ENCODE measurements around the gene SPACA7. TPM values are rescaled to one million over a fixed set of nuclear protein-coding genes. Genes with fewer than 3 reads are reported as not detected.

Gene SPACA7
- total and polyA plus RNA-seq, 4 donors, result not detected

- Histone ChIP-seq H3K4me3 (ENCODE audit: low read depth, low read length) (no peak overlapping the region), H3K9me3 (ENCODE audit: control insufficient read depth, insufficient read depth, low read length) (peaks cover 3% of the 10 kb centered on the region), H3K27ac (ENCODE audit: low read depth, low read length) (no peak overlapping the region), H3K4me1 (ENCODE audit: control insufficient read depth, insufficient read depth, low read length) (peaks cover 15% of the 10 kb centered on the region), H3K27me3 (ENCODE audit: control insufficient read depth, insufficient read depth, low read length) (peaks cover 30% of the 10 kb centered on the region), H3K36me3 (ENCODE audit: control insufficient read depth, insufficient read depth, low read length) (no peaks in the 10 kb centered on the region)
- DNase-seq (ENCODE audit: low read depth in 4 of 6, low spot score in 6 of 6), result no peak
- 84% methylated on average over 8 of the region's 9 CpGs for WGBS (ENCODE audit: insufficient coverage)
Observed at GRCh38 chr13:112335135-112335534, 41.0 kb upstream of the SPACA7 start.

GRCh38 chr13:112341446-112341845, 34.7 kb upstream of the SPACA7 start:
- 63% methylated on average over 1 of the region's 3 CpGs for WGBS (ENCODE audit: insufficient coverage)
- Histone ChIP-seq H3K9me3 (ENCODE audit: control insufficient read depth, insufficient read depth, low read length) (peaks cover 3% of the 10 kb centered on the region), H3K4me3 (ENCODE audit: low read depth, low read length) (no peak overlapping the region), H3K27ac (ENCODE audit: low read depth, low read length) (no peak overlapping the region), H3K36me3 (ENCODE audit: control insufficient read depth, insufficient read depth, low read length) (no peaks in the 10 kb centered on the region), H3K27me3 (ENCODE audit: control insufficient read depth, insufficient read depth, low read length) (peaks cover 10% of the 10 kb centered on the region), H3K4me1 (ENCODE audit: control insufficient read depth, insufficient read depth, low read length) (peaks cover 11% of the 10 kb centered on the region)
- no peak for DNase-seq (ENCODE audit: low read depth in 4 of 6, low spot score in 6 of 6)

GRCh38 chr13:112341976-112342735, 34.0 kb upstream of the SPACA7 start:
- Histone ChIP-seq H3K27me3 (ENCODE audit: control insufficient read depth, insufficient read depth, low read length) (peaks cover 16% of the 10 kb centered on the region), H3K27ac (ENCODE audit: low read depth, low read length) (no peak overlapping the region), H3K9me3 (ENCODE audit: control insufficient read depth, insufficient read depth, low read length) (peaks cover 2% of the 10 kb centered on the region), H3K4me3 (ENCODE audit: low read depth, low read length) (no peak overlapping the region), H3K4me1 (ENCODE audit: control insufficient read depth, insufficient read depth, low read length) (peaks cover 13% of the 10 kb centered on the region), H3K36me3 (ENCODE audit: control insufficient read depth, insufficient read depth, low read length) (no peaks in the 10 kb centered on the region)
- DNase-seq (ENCODE audit: low read depth in 4 of 6, low spot score in 6 of 6), result no peak
- 88% methylated on average over 28 of the region's 29 CpGs for WGBS (ENCODE audit: insufficient coverage)

GRCh38 chr13:112342841-112343361, 33.3 kb upstream of the SPACA7 start:
- Histone ChIP-seq H3K27me3 (ENCODE audit: control insufficient read depth, insufficient read depth, low read length) (peaks cover 16% of the 10 kb centered on the region), H3K4me3 (ENCODE audit: low read depth, low read length) (no peak overlapping the region), H3K4me1 (ENCODE audit: control insufficient read depth, insufficient read depth, low read length) (peaks cover 13% of the 10 kb centered on the region), H3K27ac (ENCODE audit: low read depth, low read length) (no peak overlapping the region), H3K9me3 (ENCODE audit: control insufficient read depth, insufficient read depth, low read length) (no peaks in the 10 kb centered on the region), H3K36me3 (ENCODE audit: control insufficient read depth, insufficient read depth, low read length) (no peaks in the 10 kb centered on the region)
- DNase-seq (ENCODE audit: low read depth in 4 of 6, low spot score in 6 of 6), result no peak
- WGBS (ENCODE audit: insufficient coverage), result 91% methylated on average over 48 of the region's 50 CpGs

DNA sequence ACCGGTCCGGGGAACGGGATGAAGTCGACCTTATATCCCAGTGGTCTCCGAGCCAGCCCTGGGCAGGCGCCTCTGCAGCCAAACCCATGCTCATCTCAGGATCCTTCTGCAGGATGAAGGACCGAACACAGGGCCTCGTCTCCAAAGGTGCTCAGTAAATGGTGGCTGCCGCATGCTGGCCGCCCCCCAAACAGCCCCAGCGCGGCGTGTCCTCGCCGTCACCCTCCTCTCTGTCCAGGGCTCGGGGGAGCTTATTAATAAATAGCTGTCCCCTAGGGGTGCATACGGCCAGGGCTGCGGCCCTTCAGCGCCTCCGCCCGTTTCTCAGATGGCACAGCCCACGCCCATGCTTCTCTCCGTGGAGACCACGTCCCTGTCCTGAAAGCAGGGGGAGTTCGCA, 32.6 kb upstream of the SPACA7 start:
- Histone ChIP-seq H3K36me3 (ENCODE audit: control insufficient read depth, insufficient read depth, low read length) (no peaks in the 10 kb centered on the region), H3K27me3 (ENCODE audit: control insufficient read depth, insufficient read depth, low read length) (peaks cover 16% of the 10 kb centered on the region), H3K27ac (ENCODE audit: low read depth, low read length) (no peak overlapping the region), H3K9me3 (ENCODE audit: control insufficient read depth, insufficient read depth, low read length) (no peaks in the 10 kb centered on the region), H3K4me3 (ENCODE audit: low read depth, low read length) (no peak overlapping the region), H3K4me1 (ENCODE audit: control insufficient read depth, insufficient read depth, low read length) (peaks cover 13% of the 10 kb centered on the region)
- DNase-seq (ENCODE audit: low read depth in 4 of 6, low spot score in 6 of 6), result no peak
- 87% methylated on average over 22 of the region's 25 CpGs for WGBS (ENCODE audit: insufficient coverage)

- no peaks in the 10 kb centered on the region for H3K36me3 ChIP-seq (ENCODE audit: control insufficient read depth, insufficient read depth, low read length)
- H3K9me3 ChIP-seq (ENCODE audit: control insufficient read depth, insufficient read depth, low read length), result no peaks in the 10 kb centered on the region
- WGBS (ENCODE audit: insufficient coverage), result 83% methylated on average over 4 of the region's 7 CpGs
- H3K4me3 ChIP-seq (ENCODE audit: low read depth, low read length), result no peak overlapping the region
- H3K27me3 ChIP-seq (ENCODE audit: control insufficient read depth, insufficient read depth, low read length), result peaks cover 16% of the 10 kb centered on the region
- no peak for DNase-seq (ENCODE audit: low read depth in 4 of 6, low spot score in 6 of 6)
- no peak overlapping the region for H3K27ac ChIP-seq (ENCODE audit: low read depth, low read length)
- peaks cover 13% of the 10 kb centered on the region for H3K4me1 ChIP-seq (ENCODE audit: control insufficient read depth, insufficient read depth, low read length)
Observed at GRCh38 chr13:112345826-112346172, 30.4 kb upstream of the SPACA7 start.

GRCh38 chr13:112346173-112346898, 29.8 kb upstream of the SPACA7 start:
- peaks cover 16% of the 10 kb centered on the region for H3K27me3 ChIP-seq (ENCODE audit: control insufficient read depth, insufficient read depth, low read length)

GRCh38 chr13:112346899-112347229, 29.3 kb upstream of the SPACA7 start:
- Histone ChIP-seq H3K9me3 (ENCODE audit: control insufficient read depth, insufficient read depth, low read length) (no peaks in the 10 kb centered on the region), H3K27me3 (ENCODE audit: control insufficient read depth, insufficient read depth, low read length) (peaks cover 16% of the 10 kb centered on the region), H3K36me3 (ENCODE audit: control insufficient read depth, insufficient read depth, low read length) (no peaks in the 10 kb centered on the region), H3K4me1 (ENCODE audit: control insufficient read depth, insufficient read depth, low read length) (peaks cover 13% of the 10 kb centered on the region), H3K4me3 (ENCODE audit: low read depth, low read length) (no peak overlapping the region), H3K27ac (ENCODE audit: low read depth, low read length) (no peak overlapping the region)
- peak in 1 of 6 donors; percentile 25 for DNase-seq (ENCODE audit: low read depth in 4 of 6, low spot score in 6 of 6)
- WGBS (ENCODE audit: insufficient coverage), result 72% methylated on average over 6 of the region's 9 CpGs

More at GRCh38 chr13:112346173-112346898, 29.8 kb upstream of the SPACA7 start:
- peak in 2 of 6 donors; percentile 39 to 67 for DNase-seq (ENCODE audit: low read depth in 4 of 6, low spot score in 6 of 6)
- Histone ChIP-seq H3K9me3 (ENCODE audit: control insufficient read depth, insufficient read depth, low read length) (no peaks in the 10 kb centered on the region), H3K27ac (ENCODE audit: low read depth, low read length) (no peak overlapping the region), H3K4me1 (ENCODE audit: control insufficient read depth, insufficient read depth, low read length) (peaks cover 13% of the 10 kb centered on the region), H3K4me3 (ENCODE audit: low read depth, low read length) (no peak overlapping the region), H3K36me3 (ENCODE audit: control insufficient read depth, insufficient read depth, low read length) (no peaks in the 10 kb centered on the region)
- 25% methylated on average over 19 of the region's 22 CpGs for WGBS (ENCODE audit: insufficient coverage)

GRCh38 chr13:112347986-112348385, 28.2 kb upstream of the SPACA7 start:
- no peaks in the 10 kb centered on the region for H3K36me3 ChIP-seq (ENCODE audit: control insufficient read depth, insufficient read depth, low read length)
- no peaks in the 10 kb centered on the region for H3K9me3 ChIP-seq (ENCODE audit: control insufficient read depth, insufficient read depth, low read length)
- H3K27ac ChIP-seq (ENCODE audit: low read depth, low read length), result no peak overlapping the region
- H3K27me3 ChIP-seq (ENCODE audit: control insufficient read depth, insufficient read depth, low read length), result peaks cover 16% of the 10 kb centered on the region
- 80% methylated on average over 7 of the region's 10 CpGs for WGBS (ENCODE audit: insufficient coverage)
- DNase-seq (ENCODE audit: low read depth in 4 of 6, low spot score in 6 of 6), result no peak
- peaks cover 13% of the 10 kb centered on the region for H3K4me1 ChIP-seq (ENCODE audit: control insufficient read depth, insufficient read depth, low read length)
- H3K4me3 ChIP-seq (ENCODE audit: low read depth, low read length), result no peak overlapping the region

Data from spinal cord (tissue), 10 donors.